Measurements from ENCODE around the gene SORT1. TPM values are rescaled to one million over a fixed set of nuclear protein-coding genes. Genes with fewer than 3 reads are reported as not detected.
"Not testable (repeated sequence)": the region's sequence is repeated elsewhere in the genome, so short reads cannot be mapped to it uniquely, and the experiment has no call there.

SORT1 gene
- total RNA-seq, 1 donor from 2014 or later, result 40.6 TPM

- peaks cover 16% of the 10 kb centered on the region for H3K4me1 Mint-ChIP-seq
- no peaks in the 10 kb centered on the region for H3K27me3 Mint-ChIP-seq (ENCODE audit: low read depth)
- no peak for TF ChIP-seq CTCF (IDR thresholded peaks at IDR 0.05; ENCODE audit: unreplicated experiment)
- H3K9me3 Mint-ChIP-seq, result no peaks in the 10 kb centered on the region
- no peak overlapping the region for H3K27ac Mint-ChIP-seq
- peaks cover 22% of the 10 kb centered on the region for H3K36me3 Mint-ChIP-seq
- no peak overlapping the region for H3K4me3 Mint-ChIP-seq
- no peak for DNase-seq (ENCODE audit: low spot score in 2 of 2, unreplicated experiment in 2 of 2)
These were observed 84.5 kb downstream of the SORT1 start for GRCh38 chr1:109312978-109313775.

DNA sequence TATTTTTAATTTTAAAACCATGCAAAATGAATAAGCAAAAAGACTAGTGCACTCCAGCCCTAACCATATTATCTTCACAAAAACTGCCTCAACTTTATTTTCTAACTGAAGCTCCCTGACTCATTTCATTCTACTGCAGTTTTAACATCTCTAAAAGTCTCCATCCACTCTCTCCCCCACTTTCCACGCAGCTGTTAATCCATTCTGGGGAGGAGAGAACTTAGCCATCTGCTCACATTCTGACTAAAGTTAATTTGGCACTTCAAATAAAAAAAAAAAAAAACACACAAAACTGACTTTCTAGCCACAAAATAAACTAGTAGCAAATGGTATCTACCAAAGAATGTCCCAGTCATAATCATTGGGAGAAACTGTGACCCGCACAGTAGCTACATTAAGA is 85.5 kb downstream of the SORT1 start:
- Mint-ChIP-seq H3K27ac (no peak overlapping the region), H3K4me3 (no peak overlapping the region), H3K4me1 (peaks cover 19% of the 10 kb centered on the region), H3K9me3 (no peaks in the 10 kb centered on the region), H3K27me3 (ENCODE audit: low read depth) (no peaks in the 10 kb centered on the region), H3K36me3 (peaks cover 22% of the 10 kb centered on the region)
- no peak for DNase-seq (ENCODE audit: low spot score in 2 of 2, unreplicated experiment in 2 of 2)
- no peak for TF ChIP-seq CTCF (IDR thresholded peaks at IDR 0.05; ENCODE audit: unreplicated experiment)

GRCh38 chr1:109309347-109309746 is 88.4 kb downstream of the SORT1 start:
- Mint-ChIP-seq H3K27me3 (ENCODE audit: low read depth) (no peaks in the 10 kb centered on the region), H3K27ac (peak overlapping the region; percentile 85), H3K36me3 (peaks cover 14% of the 10 kb centered on the region), H3K4me1 (peaks cover 28% of the 10 kb centered on the region), H3K4me3 (no peak overlapping the region), H3K9me3 (no peaks in the 10 kb centered on the region)
- no peak for TF ChIP-seq CTCF (IDR thresholded peaks at IDR 0.05; ENCODE audit: unreplicated experiment)
- no peak for DNase-seq (ENCODE audit: low spot score in 2 of 2, unreplicated experiment in 2 of 2)

DNA sequence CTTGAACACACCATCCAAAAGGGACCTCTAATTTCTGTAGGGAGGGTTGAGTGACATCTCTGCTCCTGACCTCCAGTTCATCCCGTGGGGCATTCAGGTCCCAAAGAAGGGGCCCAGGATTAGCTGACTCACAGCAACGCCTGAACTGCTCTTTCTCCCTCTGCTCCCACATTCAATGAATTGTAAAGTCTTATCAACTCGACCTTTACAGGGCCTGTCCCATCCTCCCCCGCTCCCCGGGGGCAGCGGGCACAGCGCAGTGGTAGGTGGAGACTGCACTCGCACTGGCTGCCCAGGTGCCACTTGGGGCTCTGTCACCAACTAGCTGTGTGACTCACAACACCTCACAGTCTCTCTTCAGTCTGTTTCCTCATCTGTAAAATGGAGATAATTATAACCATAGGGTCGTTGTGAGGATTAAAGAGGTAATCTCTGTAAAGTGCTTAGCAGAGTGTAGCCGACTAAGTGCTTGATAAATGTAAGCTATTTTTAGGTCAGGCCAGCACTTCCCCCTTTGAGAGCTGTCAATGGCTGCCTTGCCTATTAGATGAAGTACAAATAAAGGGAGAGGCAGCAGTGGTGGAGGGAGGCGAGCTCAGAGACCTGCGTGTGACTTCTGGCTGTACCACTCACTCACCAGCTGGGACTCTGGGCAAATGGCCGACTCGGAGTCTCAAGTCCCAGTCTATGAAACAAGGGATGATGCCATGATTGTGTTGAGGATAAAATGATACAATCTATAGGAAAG is 90.3 kb downstream of the SORT1 start:
- TF ChIP-seq CTCF (IDR thresholded peaks at IDR 0.05; ENCODE audit: unreplicated experiment), result no peak
- Mint-ChIP-seq H3K9me3 (no peaks in the 10 kb centered on the region), H3K4me3 (no peak overlapping the region), H3K4me1 (peaks cover 28% of the 10 kb centered on the region), H3K27ac (peak overlapping the region; percentile 80), H3K36me3 (no peaks in the 10 kb centered on the region), H3K27me3 (ENCODE audit: low read depth) (no peaks in the 10 kb centered on the region)
- DNase-seq (ENCODE audit: low spot score in 2 of 2, unreplicated experiment in 2 of 2), result no peak

- H3K27me3 Mint-ChIP-seq (ENCODE audit: low read depth), result no peaks in the 10 kb centered on the region
- no peak for TF ChIP-seq CTCF (IDR thresholded peaks at IDR 0.05; ENCODE audit: unreplicated experiment)
- H3K4me1 Mint-ChIP-seq, result peaks cover 28% of the 10 kb centered on the region
- H3K9me3 Mint-ChIP-seq, result no peaks in the 10 kb centered on the region
- H3K4me3 Mint-ChIP-seq, result no peak within 1 kb of the TSS
- H3K36me3 Mint-ChIP-seq, result no peaks in the 10 kb centered on the region
- no peak for DNase-seq (ENCODE audit: low spot score in 2 of 2, unreplicated experiment in 2 of 2)
- peak within 1 kb of the TSS; percentile 81 for H3K27ac Mint-ChIP-seq
These were observed 90.9 kb downstream of the SORT1 start, which contains the start of gene MYBPHL for GRCh38 chr1:109306832-109307273. TSS of gene MYBPHL (minus strand) at chr1:109307011. CDS start at chr1:109306991, 20 bp downstream.

- not testable (repeated sequence) for DNase-seq (ENCODE audit: low spot score in 2 of 2, unreplicated experiment in 2 of 2); H3K27me3 Mint-ChIP-seq (ENCODE audit: low read depth); H3K9me3 Mint-ChIP-seq; H3K4me3 Mint-ChIP-seq; H3K36me3 Mint-ChIP-seq
- H3K27ac Mint-ChIP-seq, result peak overlapping the region; percentile 81
- peaks cover 28% of the 10 kb centered on the region for H3K4me1 Mint-ChIP-seq
These were observed 91.7 kb downstream of the SORT1 start for GRCh38 chr1:109305991-109306390.
